K562 (cell line): ENCODE results near the gene TMEM266. TPM values are rescaled to one million over a fixed set of nuclear protein-coding genes. Genes with fewer than 3 reads are reported as not detected.

Experiments
- ATAC-seq: fragments of 200-7000 bp; cut with Tn5 transposase; 3 replicates; pipeline ENCODE4 v1.9.1; 2020; ENCODE audit warnings: moderate library complexity
- BruUV-seq: library from RNA; stranded (reverse); fragments of 400-500 nt; replicated peaks from 2 replicates; lab custom pipeline; 2021; lab: Mats Ljungman, UMichigan
- CTCF ChIA-PET: fragments of 300-600 bp; formaldehyde crosslinking; extraction: SDS; loops from one replicate; lab custom pipeline; 2021; ENCODE audit warnings: low intra/inter-chr PET ratio; lab: Yijun Ruan, JAX
- POLR2A ChIA-PET: fragments of 300-600, 350-650 bp; sonication (Branson Sonifier 250); formaldehyde crosslinking; extraction: SDS; loops from one replicate; lab custom pipeline; 2021; ENCODE audit warnings: antibody characterized with exemption, inconsistent platforms; lab: Yijun Ruan, JAX
- DNase-seq, 4 experiments: peaks; one replicate each; pipeline versions ENCODE4 v3.0.0 to v3.0.0-alpha.2; 2011 to 2018; ENCODE audit warnings: low spot score in 3 of 4, mixed read lengths in 3 of 4; ENCODE audit errors: extremely low read depth in 1 of 4
- FAIRE-seq: peaks from 2 replicates; lab custom pipeline; 2011; peaks lifted over from hg19 to GRCh38; lab: Jason Lieb, UNC
- H2AFZ ChIP-seq: 2 replicates; pipeline ENCODE4 v1.6.0; 2011; ENCODE audit warnings: low read depth, low read length, control low read depth, inconsistent platforms
- H3K27ac ChIP-seq: fragments of 200-600 bp; 3 replicates; pipeline ENCODE4 v1.8.0; 2011; ENCODE audit warnings: low read depth, mild to moderate bottlenecking, control low read depth, inconsistent platforms, low read length, moderate library complexity, mixed read lengths; ENCODE audit errors: extremely low read depth
- H3K27me3 ChIP-seq, 2 experiments: fragments of 300-600 bp in 1 of 2; 2 replicates in 1 of 2; 3 replicates in 1 of 2; pipeline versions ENCODE4 v1.6.0 to v1.8.0; 2011; ENCODE audit warnings: inconsistent platforms in 2 of 2, low read length in 2 of 2, mild to moderate bottlenecking in 1 of 2, mixed read lengths in 1 of 2, moderate library complexity in 1 of 2; ENCODE audit not compliant: control insufficient read depth in 2 of 2, insufficient read depth in 2 of 2
- H3K36me3 ChIP-seq: fragments of 300-600 bp; 3 replicates; pipeline ENCODE4 v1.8.0; 2011; ENCODE audit warnings: mild to moderate bottlenecking, low read length, inconsistent platforms; ENCODE audit not compliant: control insufficient read depth, insufficient read depth
- H3K4me1 ChIP-seq, 2 experiments: fragments of 200-600 bp in 1 of 2; replicated peaks in 1 of 2; 2 replicates in 1 of 2; 3 replicates in 1 of 2; pipeline versions ENCODE4 v1.5.1 to v1.8.0; 2011; ENCODE audit warnings: inconsistent platforms in 2 of 2, low read length in 2 of 2, mild to moderate bottlenecking in 1 of 2, mixed read lengths in 1 of 2, moderate library complexity in 1 of 2; ENCODE audit not compliant: control insufficient read depth in 2 of 2, insufficient read depth in 2 of 2
- H3K4me2 ChIP-seq: 2 replicates; pipeline ENCODE4 v1.6.1; 2011; ENCODE audit warnings: low read length, control low read depth, inconsistent platforms, mixed read lengths; ENCODE audit not compliant: insufficient read depth
- H3K4me3 ChIP-seq: fragments of 200-600 bp; sonication (generic), shearing (Covaris generic); 2 replicates; pipeline ENCODE4 v1.5.1; 2016; ENCODE audit warnings: control low read depth, inconsistent platforms
- H3K79me2 ChIP-seq: fragments of 200-600 bp; 3 replicates; pipeline ENCODE4 v1.8.0; 2011; ENCODE audit warnings: low read length, inconsistent platforms; ENCODE audit not compliant: control insufficient read depth, insufficient read depth
- H3K9ac ChIP-seq, 2 experiments: 2 replicates each; pipeline versions ENCODE4 v1.6.0 to v1.6.1; 2011; ENCODE audit warnings: low read depth in 2 of 2, low read length in 2 of 2, control low read depth in 1 of 2, inconsistent platforms in 1 of 2, mild to moderate bottlenecking in 1 of 2, mixed read lengths in 1 of 2; ENCODE audit not compliant: insufficient read depth in 1 of 2
- H3K9me1 ChIP-seq: one replicate; pipeline ENCODE4 v1.6.0; 2011; ENCODE audit warnings: inconsistent platforms, mild to moderate bottlenecking, low read length, moderate library complexity; ENCODE audit not compliant: control insufficient read depth, insufficient read depth
- H3K9me3 ChIP-seq: replicated peaks from 2 replicates; pipeline ENCODE4 v1.5.1; 2011; ENCODE audit warnings: low read depth, low read length, inconsistent platforms; ENCODE audit not compliant: control insufficient read depth, insufficient read depth
- H4K20me1 ChIP-seq: replicated peaks from 2 replicates; pipeline ENCODE4 v1.6.1; 2011; ENCODE audit warnings: low read length, inconsistent platforms, mixed read lengths; ENCODE audit not compliant: control insufficient read depth, insufficient read depth
- HIVEP1 ChIP-seq: fragments of 250-450 bp; sonication (Bioruptor Pico); IDR thresholded peaks from 2 replicates; pipeline ENCODE4 v1.4.0; 2020; ENCODE audit warnings: mild to moderate bottlenecking
- HMG20B ChIP-seq: fragments of 250-450 bp; sonication (Bioruptor Pico); IDR thresholded peaks from 2 replicates; pipeline ENCODE4 v1.5.0; 2021; ENCODE audit warnings: mild to moderate bottlenecking
- HNRNPK ChIP-seq: fragments of 200-400 bp; formaldehyde crosslinking; IDR thresholded peaks from one replicate; pipeline ENCODE4 v1.6.1; 2018; ENCODE audit warnings: mild to moderate bottlenecking, low read depth, low read length; ENCODE audit not compliant: poor library complexity, severe bottlenecking
- MAFF ChIP-seq: IDR thresholded peaks from 2 replicates; pipeline ENCODE4 v1.6.1; 2012; ENCODE audit warnings: low read length, improper control_type of control experiment
- MBD2 ChIP-seq: sonication (generic); IDR thresholded peaks from 2 replicates; pipeline ENCODE4 v1.6.1; 2016; ENCODE audit warnings: low read depth, borderline replicate concordance
- NFRKB ChIP-seq: fragments of 450-650 bp; IDR thresholded peaks from 2 replicates; pipeline ENCODE4 v1.6.1; 2016; ENCODE audit warnings: low read depth
- NRF1 ChIP-seq, 2 experiments: fragments of 450-650 bp; IDR thresholded peaks in 1 of 2; conservative IDR thresholded peaks in 1 of 2; 2 replicates each; pipeline ENCODE4 v1.6.1; 2014; ENCODE audit warnings: mild to moderate bottlenecking in 2 of 2
- SP1 ChIP-seq: sonication (generic); formaldehyde crosslinking; IDR thresholded peaks from 2 replicates; pipeline ENCODE4 v1.8.1; 2022; ENCODE audit warnings: mild to moderate bottlenecking, missing genetic modification reagents
- TAF1 ChIP-seq: IDR thresholded peaks from 2 replicates; pipeline ENCODE4 v1.6.1; 2011; ENCODE audit warnings: mild to moderate bottlenecking, low read length, moderate library complexity; ENCODE audit not compliant: insufficient read depth, control insufficient read depth, severe bottlenecking; ENCODE audit errors: extremely low read depth
- ZNF217 ChIP-seq: sonication (generic); formaldehyde crosslinking; IDR thresholded peaks from 2 replicates; pipeline ENCODE4 v1.8.0; 2022; ENCODE audit warnings: mild to moderate bottlenecking, missing genetic modification reagents
- ZNF584 ChIP-seq: fragments of 200-800 bp; sonication (Bioruptor generic); IDR thresholded peaks from 2 replicates; pipeline ENCODE4 v1.6.1; 2016; ENCODE audit warnings: low read depth, mild to moderate bottlenecking, missing genetic modification characterization, missing compliant biosample characterization
- WGBS: fragments of 100-300 bp; shearing (Covaris generic); methylation state at CpG from one replicate; pipeline ENCODE4 v1.1.6; 2016; ENCODE audit warnings: low coverage, mixed read lengths; ENCODE audit not compliant: insufficient coverage; ENCODE audit errors: missing lambda C conversion rate; 5-methylcytosine and 5-hydroxymethylcytosine counted together
- in situ Hi-C: fragments of 300-500 bp; cut with MboI; formaldehyde crosslinking; loops from 4 replicates; pipeline ENCODE4 v1.15.0; 2018; ENCODE audit warnings: inconsistent platforms, mixed read lengths
- intact Hi-C: fragments of 100-400 bp; cut with micrococcal nuclease; formaldehyde crosslinking; loops from 2 replicates; pipeline ENCODE4 v1.14.2; 2022
- polyA plus RNA-seq, 8 experiments: library from polyadenylated mRNA; depleted of rRNA in 4 of 8; stranded (reverse) in 5 of 8; unstranded in 3 of 8; fragments of >200 nt; fragmentation: Nextera tagmentation in 2 of 8; fragmentation: Illumina TruSeq in 1 of 8; extraction: Ambion mirVana in 2 of 8; extraction: Trizol in 1 of 8; gene quantifications; 2 replicates each; pipeline versions ENCODE4 v1.2.1 to v1.2.3, GENCODE V29; 2011 to 2014; ENCODE audit warnings: inconsistent platforms in 1 of 8, missing spikeins in 1 of 8
- total RNA-seq, 7 experiments: library from RNA; depleted of rRNA in 6 of 7; stranded (reverse); fragments of >200 nt in 6 of 7; fragmentation: Illumina TruSeq in 2 of 7; extraction: Trizol in 2 of 7; gene quantifications; 2 replicates each; pipeline versions ENCODE4 v1.2.1 to v1.2.3, GENCODE V29; 2011 to 2021; ENCODE audit warnings: low replicate concordance in 1 of 7
- TF ChIP-seq, protein P1 (sequence below): fragments of 250-450 bp; sonication (Bioruptor Pico); IDR thresholded peaks from 2 replicates; pipeline ENCODE4 v1.5.0; 2020; ENCODE audit warnings: mild to moderate bottlenecking, borderline replicate concordance
- TF ChIP-seq, protein P2 (sequence below): fragments of 450-650 bp; IDR thresholded peaks from 2 replicates; pipeline ENCODE4 v1.6.1; 2017; ENCODE audit warnings: mild to moderate bottlenecking, moderate library complexity

TMEM266 gene
- total and polyA plus RNA-seq, 9 of the 15 experiments (the other 6 are each of a cell fraction or from before 2014, with no cell fraction given), result not detected

DNA sequence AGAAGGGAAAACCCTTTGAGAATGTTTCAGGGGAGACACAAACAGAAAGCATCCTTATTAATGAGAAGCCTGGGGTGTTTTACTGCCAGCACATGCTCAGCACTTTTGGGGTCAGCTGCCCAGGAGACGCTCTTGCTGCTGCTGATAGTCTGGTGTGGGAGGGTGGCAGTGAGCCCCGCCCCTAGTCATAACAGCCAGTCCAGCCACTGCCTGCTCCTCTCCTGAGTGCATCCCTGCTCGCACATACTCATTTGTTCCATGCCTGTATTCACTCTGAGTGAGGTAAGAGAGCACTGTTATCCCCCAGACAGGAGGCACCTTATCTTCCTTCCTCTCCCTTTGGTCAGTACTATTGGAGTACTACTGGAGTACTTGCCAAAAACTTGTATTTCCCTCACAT is 150.2 kb downstream of the TMEM266 start:
- peak in 3 of 4 experiments; percentile 18 to 40 (median 38) for DNase-seq
- ChIA-PET CTCF (no interaction called here), POLR2A (interaction anchor here (1.2 to 1.3 kb wide), 2 partner anchors 13 to 15 kb away, joined by 3 read pairs; no protein-coding TSS in a partner anchor)
- no peak overlapping the region for H2AFZ ChIP-seq
- in situ Hi-C loops, result no loop called here
- no peak overlapping the region for H3K27ac ChIP-seq
- H3K9ac ChIP-seq, result no peak overlapping the region
- no peaks in the 10 kb centered on the region for H4K20me1 ChIP-seq
- H3K4me2 ChIP-seq, result no peak overlapping the region
- peaks cover 4% of the 10 kb centered on the region for H3K9me1 ChIP-seq
- no peaks in the 10 kb centered on the region for H3K9me3 ChIP-seq
- H3K36me3 ChIP-seq, result peaks cover 73% of the 10 kb centered on the region
- ATAC-seq, result peak; percentile 72
- TF ChIP-seq NRF1 (conservative IDR thresholded peaks at IDR 0.05 in 1 of 2, IDR thresholded peaks at IDR 0.05 in 1 of 2) (peak; percentile 41 to 45), HMG20B (CRISPR knock-in tag) (no peak)
- TF ChIP-seq, all 486 proteins: peak for 1
- H3K27me3 ChIP-seq, result no peaks in the 10 kb centered on the region
- H3K4me1 ChIP-seq, result no peaks in the 10 kb centered on the region
- H3K79me2 ChIP-seq, result no peaks in the 10 kb centered on the region
- WGBS, result 44% methylated on average over 3 of the region's 3 CpGs
- no peak overlapping the region for H3K4me3 ChIP-seq
- peak; percentile 48 for FAIRE-seq
- no TSS peak for BruUV-seq
- intact Hi-C loops, result no loop called here

DNA sequence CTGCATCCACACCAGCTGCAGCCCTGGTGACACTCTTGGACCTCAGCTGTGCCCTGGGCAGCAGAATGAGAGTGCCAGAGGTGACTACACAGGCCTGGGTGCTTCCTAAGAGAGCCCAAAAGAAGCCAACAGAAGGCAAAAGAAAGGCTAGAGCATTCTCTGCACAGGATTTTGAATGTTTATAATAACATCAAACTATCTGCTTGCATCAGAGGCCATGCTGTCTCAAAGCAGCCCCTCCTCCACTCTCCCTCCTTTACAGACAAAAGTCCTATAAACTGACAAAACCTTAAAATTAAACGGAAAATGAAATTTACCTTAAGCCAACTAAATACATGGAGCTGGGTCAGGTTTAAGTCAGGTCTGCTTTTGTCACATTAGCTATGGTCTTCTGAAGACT is 155.8 kb downstream of the TMEM266 start:
- H3K4me1 ChIP-seq, result no peaks in the 10 kb centered on the region
- CTCF ChIA-PET, result no interaction called here
- 83% methylated on average over 1 of the region's 1 CpG for WGBS
- H3K27me3 ChIP-seq, result no peaks in the 10 kb centered on the region
- H3K4me2 ChIP-seq, result no peak overlapping the region
- FAIRE-seq, result no peak
- ATAC-seq, result no peak
- H3K9me3 ChIP-seq, result no peaks in the 10 kb centered on the region
- H3K9me1 ChIP-seq, result no peaks in the 10 kb centered on the region
- no peaks in the 10 kb centered on the region for H4K20me1 ChIP-seq
- H3K79me2 ChIP-seq, result no peaks in the 10 kb centered on the region
- H3K27ac ChIP-seq, result no peak overlapping the region
- BruUV-seq, result no TSS peak
- intact Hi-C loops (no loop called here), in situ Hi-C loops (no loop called here)
- H3K4me3 ChIP-seq, result no peak overlapping the region
- no peak overlapping the region for H3K9ac ChIP-seq
- POLR2A ChIA-PET, result interaction anchor here (0.6 to 1.2 kb wide), 3 partner anchors 9 to 20 kb away, joined by 3 to 4 read pairs (median 3); no protein-coding TSS in a partner anchor
- DNase-seq, result no peak
- H3K36me3 ChIP-seq, result peaks cover 83% of the 10 kb centered on the region
- H2AFZ ChIP-seq, result no peak overlapping the region
- no peak for TF ChIP-seq ZNF584 (CRISPR knock-in tag)
- TF ChIP-seq SP1, result no peak
- no peak for TF ChIP-seq ZNF217
- TF ChIP-seq, protein P1, sequence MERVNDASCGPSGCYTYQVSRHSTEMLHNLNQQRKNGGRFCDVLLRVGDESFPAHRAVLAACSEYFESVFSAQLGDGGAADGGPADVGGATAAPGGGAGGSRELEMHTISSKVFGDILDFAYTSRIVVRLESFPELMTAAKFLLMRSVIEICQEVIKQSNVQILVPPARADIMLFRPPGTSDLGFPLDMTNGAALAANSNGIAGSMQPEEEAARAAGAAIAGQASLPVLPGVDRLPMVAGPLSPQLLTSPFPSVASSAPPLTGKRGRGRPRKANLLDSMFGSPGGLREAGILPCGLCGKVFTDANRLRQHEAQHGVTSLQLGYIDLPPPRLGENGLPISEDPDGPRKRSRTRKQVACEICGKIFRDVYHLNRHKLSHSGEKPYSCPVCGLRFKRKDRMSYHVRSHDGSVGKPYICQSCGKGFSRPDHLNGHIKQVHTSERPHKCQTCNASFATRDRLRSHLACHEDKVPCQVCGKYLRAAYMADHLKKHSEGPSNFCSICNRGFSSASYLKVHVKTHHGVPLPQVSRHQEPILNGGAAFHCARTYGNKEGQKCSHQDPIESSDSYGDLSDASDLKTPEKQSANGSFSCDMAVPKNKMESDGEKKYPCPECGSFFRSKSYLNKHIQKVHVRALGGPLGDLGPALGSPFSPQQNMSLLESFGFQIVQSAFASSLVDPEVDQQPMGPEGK, result no peak
- TF ChIP-seq HNRNPK, result no peak
- TF ChIP-seq, protein P2, sequence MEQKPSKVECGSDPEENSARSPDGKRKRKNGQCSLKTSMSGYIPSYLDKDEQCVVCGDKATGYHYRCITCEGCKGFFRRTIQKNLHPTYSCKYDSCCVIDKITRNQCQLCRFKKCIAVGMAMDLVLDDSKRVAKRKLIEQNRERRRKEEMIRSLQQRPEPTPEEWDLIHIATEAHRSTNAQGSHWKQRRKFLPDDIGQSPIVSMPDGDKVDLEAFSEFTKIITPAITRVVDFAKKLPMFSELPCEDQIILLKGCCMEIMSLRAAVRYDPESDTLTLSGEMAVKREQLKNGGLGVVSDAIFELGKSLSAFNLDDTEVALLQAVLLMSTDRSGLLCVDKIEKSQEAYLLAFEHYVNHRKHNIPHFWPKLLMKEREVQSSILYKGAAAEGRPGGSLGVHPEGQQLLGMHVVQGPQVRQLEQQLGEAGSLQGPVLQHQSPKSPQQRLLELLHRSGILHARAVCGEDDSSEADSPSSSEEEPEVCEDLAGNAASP, result no peak
- no peak for TF ChIP-seq TAF1
- TF ChIP-seq NFRKB, result no peak
- TF ChIP-seq MAFF, result no peak
- TF ChIP-seq MBD2, result no peak
- TF ChIP-seq HIVEP1, result no peak
